DMS114 treated with DMSO at 0.1 percent for 48 hours (cell line): ENCODE results near the gene ZNF527.
"Not testable (repeated sequence)": the region's sequence is repeated elsewhere in the genome, so short reads cannot be mapped to it uniquely, and the experiment has no call there.

ENCODE experiments used
- DNase-seq: peaks from one replicate; lab custom pipeline; 2025; ENCODE audit not compliant: unreplicated experiment; lab: John Stamatoyannopoulos, UW

Gene ZNF527

DNA sequence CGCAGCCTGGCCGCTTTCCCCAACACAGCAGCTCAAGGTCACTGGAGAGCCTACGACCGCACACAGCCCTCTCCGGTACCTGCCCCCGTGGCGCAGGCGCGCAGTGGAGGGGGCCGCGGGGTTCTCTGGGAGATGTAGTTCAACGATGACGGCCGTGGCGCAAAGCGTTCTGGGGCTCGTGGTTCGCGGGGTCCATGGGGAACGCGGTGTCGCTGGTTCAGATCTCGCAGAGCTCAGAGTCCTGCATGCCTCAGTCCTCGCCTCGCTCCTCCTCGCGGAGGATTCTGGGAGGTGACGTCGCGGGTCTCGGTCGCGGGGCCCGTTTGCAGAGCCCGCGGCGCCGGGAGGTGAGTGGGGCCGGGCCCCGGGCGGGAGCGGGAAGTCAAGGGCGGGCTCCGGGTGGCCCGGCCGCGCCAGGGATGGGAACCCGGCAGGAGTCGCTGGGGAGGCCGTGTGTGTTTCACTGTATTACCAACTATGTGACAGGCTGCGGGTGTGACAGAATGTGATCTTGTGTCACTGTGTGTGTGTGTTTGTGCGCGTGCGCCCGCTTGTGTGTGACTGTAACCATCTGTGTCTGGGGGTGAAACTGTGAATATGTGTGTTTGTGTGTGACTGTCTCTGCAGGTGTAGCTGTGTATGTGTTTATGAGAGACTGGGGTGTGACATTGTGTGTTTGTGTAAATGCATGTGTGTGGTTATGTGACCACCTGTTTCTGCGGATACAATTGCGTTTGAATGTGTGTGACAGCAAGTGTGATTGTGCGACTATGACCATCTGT, at the start of gene ZNF527:
Gene ZNF527 (plus strand): TSS at position 220 of the 782 bp plus-strand sequence. CDS start 3,100 bp downstream, outside the sequence.
- peak; percentile 96 for DNase-seq

GRCh38 chr19:37329686-37330085, 41.2 kb upstream of the ZNF527 start:
- no peak for DNase-seq

GRCh38 chr19:37332839-37333238, 38.1 kb upstream of the ZNF527 start:
- DNase-seq = no peak

DNA sequence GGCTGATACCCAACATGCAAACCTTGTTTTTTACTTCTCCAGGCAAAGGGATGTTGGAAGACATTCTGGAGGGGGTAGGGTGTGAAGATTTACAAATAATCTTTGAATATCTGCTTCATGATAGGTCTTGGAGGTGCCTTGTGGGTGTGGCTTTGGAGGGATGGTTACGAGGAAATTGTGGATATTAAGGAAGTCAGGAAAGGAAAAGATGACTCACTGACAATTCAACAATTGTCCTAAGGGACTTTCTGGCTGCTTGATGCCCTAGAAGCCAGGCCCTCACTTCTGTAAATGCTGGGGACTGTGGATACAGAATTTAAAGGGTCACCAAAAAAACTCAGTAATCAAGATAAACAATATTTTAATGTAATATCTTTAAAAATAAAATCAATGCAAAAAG, 37.4 kb upstream of the ZNF527 start:
- no peak for DNase-seq

DNA sequence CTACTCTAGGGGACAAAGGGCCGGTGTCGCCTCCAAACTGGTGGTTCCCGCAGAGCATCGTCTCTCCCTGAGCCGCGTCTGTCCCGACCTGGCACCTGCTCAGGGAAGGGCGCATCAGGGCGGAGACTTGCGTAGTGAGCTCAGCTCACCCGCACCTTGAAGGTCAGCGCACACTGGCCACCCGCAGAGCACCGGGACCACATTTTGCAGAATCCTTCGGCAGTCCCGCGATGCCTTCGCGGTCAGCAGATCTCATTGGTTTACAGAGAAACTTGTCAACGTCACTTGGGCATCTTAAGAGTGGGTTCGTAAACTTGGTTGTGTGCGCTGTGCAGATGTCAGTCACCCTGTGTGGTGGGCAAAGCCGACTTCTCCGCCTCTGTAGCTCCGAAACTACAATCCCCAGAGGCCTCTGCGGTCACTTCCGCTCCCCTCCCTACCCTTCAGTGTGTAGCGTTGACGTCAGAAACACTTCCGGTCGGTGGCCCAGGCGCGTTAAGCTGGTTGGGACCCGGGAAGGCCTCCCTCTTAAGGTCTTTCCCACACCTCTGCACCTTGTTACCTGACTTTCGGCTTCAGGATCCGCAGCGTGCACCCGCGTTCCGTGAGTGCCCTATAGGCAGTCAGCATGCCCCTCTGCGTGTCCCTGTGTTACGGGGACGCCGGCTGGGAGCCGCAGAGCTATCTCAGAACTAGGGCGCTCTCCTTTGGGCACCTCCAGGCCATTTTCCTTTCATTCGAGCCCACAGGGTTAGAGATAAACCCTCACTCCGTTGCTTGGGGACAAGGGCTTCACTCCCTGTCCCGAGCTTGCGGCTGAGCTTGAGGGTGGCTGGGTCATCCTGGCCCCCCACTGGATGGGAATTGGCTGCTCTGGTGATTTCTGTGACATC, 36.5 kb upstream of the ZNF527 start:
- no peak for DNase-seq

GRCh38 chr19:37342753-37343152, 28.1 kb upstream of the ZNF527 start:
- no peak for DNase-seq

DNA sequence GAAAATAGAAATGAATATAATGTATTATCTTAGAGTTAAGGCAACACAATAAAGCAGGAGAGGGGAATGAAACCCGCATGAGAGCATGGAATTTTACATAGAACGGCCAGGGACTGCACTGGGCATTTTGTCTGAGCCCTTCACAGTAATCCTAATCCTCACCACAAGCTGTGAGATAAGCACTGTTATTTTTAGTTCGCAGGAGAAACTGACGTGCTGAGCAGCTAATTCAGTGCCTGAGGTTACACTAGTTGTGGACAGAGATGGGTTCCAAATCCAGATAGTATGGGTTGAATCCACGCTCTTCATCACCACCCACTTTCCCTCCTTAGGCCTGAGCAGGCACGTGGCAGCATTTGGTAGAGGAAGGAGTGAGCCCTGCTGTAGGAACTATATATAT, 24.8 kb upstream of the ZNF527 start:
- no peak for DNase-seq

GRCh38 chr19:37348060-37348459, 22.8 kb upstream of the ZNF527 start:
- DNase-seq = no peak

GRCh38 chr19:37353968-37354367, 16.9 kb upstream of the ZNF527 start:
- no peak for DNase-seq

DNA sequence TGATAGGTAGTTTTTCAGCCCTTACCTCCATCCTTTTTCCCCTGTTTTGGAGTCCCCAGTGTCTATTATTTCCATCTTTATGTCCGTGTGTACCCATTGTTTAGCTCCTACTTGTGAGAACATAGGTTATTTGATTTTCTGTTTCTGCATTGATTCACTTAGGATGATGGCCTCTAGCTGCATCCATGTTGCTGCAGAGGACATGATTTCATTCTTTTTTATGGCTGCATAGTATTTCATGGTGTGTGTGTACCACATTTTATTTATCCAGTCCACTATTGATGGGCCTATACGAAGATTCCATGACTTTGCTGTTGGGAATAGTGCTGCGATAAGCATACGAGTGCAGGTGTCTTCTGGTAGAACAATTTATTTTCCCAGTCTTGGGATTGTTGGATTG, 15.0 kb upstream of the ZNF527 start:
- DNase-seq = no peak

- no peak for DNase-seq
Measured at GRCh38 chr19:37361994-37362393, 8.9 kb upstream of the ZNF527 start.

- DNase-seq = no peak
Measured at GRCh38 chr19:37362733-37363132, 8.2 kb upstream of the ZNF527 start.

DNA sequence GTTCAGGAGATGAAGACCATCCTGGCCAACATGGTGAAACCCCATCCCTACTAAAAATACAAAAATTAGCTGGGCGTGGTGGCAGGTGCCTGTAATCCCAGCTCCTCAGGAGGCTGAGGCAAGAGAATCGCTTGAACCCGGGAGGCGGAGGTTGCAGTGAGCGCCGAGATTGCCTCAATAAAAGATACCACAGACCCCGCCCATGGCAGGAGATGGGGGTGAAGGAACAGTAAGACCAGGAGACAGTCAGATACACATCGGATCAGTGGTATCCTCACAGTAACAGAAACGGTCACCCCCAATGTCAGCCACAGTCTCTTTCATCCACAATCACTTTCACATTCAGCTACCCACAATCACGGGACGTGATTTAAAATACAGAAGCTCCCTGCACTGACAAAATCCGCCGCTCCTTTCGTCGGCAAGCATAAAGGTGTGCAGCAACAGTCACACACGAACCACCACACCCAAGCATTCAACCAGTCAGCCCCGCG, 466 bp upstream of the ZNF527 start:
- not testable (repeated sequence) for DNase-seq

- DNase-seq = no peak
Measured at GRCh38 chr19:37389234-37389633, 18.3 kb downstream of the ZNF527 start.

DNA sequence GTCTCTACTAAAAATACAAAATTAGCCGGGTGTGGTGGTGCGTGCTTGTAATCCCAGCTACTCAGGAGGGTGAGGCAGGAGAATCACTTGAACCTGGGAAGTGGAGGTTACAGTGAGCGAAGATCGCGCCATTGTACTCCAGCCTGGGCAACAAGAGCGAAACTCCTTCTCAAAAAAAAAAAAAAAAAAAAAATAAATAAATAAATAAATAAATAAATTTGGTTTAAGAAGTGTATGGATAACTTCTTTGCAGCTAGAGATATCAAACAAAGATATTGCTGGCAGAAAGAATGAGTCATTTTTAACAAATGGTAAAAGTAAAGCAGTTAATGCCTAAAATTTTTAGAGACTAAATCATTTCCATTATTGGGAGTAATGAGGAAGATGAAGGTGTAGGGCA, 20.5 kb downstream of the ZNF527 start:
- DNase-seq = not testable (repeated sequence)

GRCh38 chr19:37401078-37401477, 30.2 kb downstream of the ZNF527 start:
- no peak for DNase-seq

- no peak for DNase-seq
Measured at GRCh38 chr19:37403403-37403802, 32.5 kb downstream of the ZNF527 start.

DNA sequence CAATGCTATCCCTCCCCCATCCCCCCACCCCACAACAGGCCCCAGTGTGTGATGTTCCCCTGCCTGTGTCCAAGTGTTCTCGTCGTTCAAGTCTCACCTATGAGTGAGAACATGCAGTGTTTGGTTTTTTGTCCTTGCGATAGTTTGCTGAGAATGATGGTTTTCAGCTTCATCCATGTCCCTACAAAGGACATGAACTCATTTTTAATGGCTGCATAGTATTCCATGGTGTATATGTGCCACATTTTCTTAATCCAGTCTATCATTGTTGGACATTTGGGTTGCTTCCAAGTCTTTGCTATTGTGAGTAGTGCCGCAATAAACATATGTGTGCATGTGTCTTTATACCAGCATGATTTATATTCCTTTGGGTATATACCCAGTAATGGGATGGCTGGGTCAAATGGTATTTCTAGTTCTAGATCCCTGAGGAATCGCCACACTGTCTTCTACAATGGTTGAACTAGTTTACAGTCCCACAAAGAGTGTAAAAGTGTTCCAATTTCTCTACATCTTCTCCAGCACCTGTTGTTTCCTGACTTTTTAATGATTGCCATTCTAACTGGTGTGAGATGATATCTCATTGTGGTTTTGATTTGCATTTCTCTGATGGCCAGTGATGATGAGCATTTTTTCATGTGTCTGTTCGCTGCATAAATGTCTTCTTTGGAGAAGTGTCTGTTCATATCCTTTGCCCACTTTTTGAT, 35.4 kb downstream of the ZNF527 start:
- DNase-seq = not testable (repeated sequence)

DNA sequence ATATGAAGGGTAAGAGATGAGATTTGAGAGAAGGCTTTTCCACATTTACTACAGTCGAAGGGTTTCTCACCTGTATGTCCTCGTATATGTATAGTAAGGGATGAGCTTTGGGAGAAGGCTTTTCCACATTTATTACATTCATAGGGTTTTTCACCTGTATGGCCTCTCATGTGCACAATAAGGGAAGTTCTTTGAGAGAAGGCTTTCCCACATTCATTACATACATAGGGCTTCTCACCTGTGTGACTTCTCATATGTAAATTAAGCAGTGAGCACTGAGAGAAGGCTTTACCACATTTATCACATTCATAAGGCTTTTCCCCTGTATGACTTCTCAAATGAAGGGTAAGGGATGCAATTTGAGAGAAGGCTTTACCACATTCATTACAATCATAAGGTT, 41.8 kb downstream of the ZNF527 start:
- DNase-seq = no peak

DNA sequence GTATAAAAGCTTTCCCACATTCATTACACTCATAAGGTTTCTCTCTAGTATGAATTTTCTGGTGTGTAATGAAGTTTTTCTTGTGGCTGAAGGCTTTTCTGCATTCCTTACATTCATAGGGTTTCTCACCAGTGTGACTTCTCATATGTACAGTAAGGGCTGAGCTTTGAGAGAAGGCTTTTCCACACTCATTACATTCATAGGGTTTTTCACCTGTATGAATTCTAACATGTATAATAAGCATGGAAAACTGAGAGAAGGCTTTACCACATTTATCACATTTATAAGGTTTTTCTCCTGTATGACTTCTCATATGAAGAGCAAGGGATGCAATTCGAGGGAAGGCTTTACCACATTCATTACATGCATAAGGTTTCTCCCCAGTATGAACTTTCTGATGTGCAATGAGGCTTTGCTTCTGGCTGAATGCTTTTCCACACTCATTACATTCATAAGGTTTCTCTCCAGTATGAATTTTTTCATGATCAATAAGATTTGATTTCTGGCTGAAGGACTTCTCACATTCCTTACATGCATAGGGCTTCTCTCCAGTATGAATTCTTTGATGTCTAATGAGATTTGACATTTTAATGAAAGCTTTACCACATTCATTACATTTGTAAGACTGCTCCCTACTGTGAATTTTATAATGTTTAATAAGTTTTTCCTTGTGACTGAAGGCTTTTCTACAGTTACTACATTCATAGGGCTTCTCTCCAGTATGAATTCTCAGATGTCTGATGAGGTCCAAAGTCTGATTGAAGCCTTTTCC, 42.6 kb downstream of the ZNF527 start:
- DNase-seq = peak; percentile 20
